ENCODE data around the gene DDX39A. TPM values are rescaled to one million over a fixed set of nuclear protein-coding genes. Genes with fewer than 3 reads are reported as not detected.

Gene DDX39A
- total RNA-seq, 1 experiment from 2014 or later, result 222 TPM

DNA sequence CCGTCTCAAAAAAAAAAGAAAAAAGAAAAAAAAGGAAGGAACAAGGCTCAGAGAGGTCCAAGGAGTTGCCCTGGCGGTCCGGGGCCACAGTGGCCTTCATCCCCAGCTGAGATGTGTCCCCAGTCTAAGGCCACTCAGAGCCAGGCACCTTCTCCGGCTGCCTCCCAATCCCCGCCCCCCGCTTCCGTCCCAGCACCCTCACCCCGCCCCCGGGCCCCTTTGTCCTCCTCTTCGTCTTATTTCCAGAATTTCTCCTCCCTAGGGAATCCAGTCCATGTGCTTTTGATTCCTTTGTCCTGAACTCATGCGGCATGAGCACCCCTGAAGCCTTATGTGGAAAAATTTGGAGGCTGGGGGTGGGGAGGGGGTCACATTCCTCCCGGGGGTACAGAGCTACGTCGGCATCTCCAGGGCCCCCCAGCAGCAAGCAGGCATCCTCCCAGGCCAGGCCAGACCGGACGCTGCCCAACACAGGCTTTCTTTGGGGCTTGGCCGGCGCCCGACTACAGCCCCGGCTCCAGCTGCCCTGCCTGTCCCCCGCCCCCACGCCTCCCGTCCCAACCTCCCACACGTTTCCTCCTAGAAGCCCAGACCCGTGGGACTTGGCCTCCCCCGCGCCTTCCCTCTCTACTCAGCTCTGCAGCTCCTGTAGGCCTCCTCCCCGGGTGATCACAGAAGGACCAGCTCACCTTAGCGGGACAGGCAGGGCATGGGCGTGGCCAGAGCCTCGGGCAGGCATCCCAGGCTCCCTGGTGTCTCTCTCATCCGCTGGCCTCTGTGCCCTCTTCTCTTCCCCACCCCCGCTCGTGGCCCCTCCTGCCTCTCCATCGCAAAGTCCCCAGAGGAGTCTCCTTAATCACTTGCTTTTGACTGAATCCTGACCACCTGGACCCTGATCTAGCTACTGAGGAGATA lies 55.7 kb downstream of the DDX39A start:
- no peak overlapping the region for H3K27ac ChIP-seq
- no peaks in the 10 kb centered on the region for H3K27me3 ChIP-seq (replicated peaks)
- H3K4me1 ChIP-seq (replicated peaks), result peaks cover 8% of the 10 kb centered on the region
- H3K9me3 ChIP-seq (replicated peaks), result no peaks in the 10 kb centered on the region
- H3K36me3 ChIP-seq, result no peaks in the 10 kb centered on the region
- no peak for DNase-seq (ENCODE audit: low read depth in 1 of 2, low spot score in 2 of 2)
- no peak overlapping the region for H3K4me3 ChIP-seq

DNA sequence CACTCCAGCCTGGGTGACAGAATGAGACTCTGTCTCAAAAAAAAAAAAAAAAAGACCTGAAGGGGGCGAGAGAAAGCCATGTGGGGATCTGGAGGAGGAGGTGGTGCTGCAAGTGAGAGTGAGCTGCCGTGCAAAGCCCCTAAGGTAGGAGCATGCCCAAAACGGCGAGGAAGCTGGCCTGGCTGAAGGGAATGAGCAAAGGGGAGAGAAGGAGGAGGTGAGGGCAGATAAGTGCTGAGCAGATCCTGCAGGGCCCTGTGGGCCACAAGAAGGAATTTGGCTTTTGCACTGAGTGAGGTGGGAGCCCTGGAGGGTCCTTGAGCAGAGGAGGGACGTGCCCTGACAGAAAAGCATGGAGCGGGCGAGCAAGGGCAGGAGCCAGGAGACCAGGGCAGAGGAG lies 57.3 kb downstream of the DDX39A start:
- Histone ChIP-seq H3K4me1 (replicated peaks) (peaks cover 8% of the 10 kb centered on the region), H3K9me3 (replicated peaks) (no peaks in the 10 kb centered on the region), H3K27me3 (replicated peaks) (no peaks in the 10 kb centered on the region), H3K4me3 (no peak overlapping the region), H3K27ac (no peak overlapping the region), H3K36me3 (no peaks in the 10 kb centered on the region)
- DNase-seq (ENCODE audit: low read depth in 1 of 2, low spot score in 2 of 2), result peak in 1 of 2 experiments; percentile 32

Other genes starting within 250 kb of the DDX39A start
- gene ADGRL1, start 213.2 kb downstream of the DDX39A start, total RNA-seq (2014; rRNA removed; shearing (Covaris generic)), result 4.9 and 22.4 TPM in 2 replicates
- gene ADGRE5, start 37.9 kb downstream of the DDX39A start, total RNA-seq (2014; rRNA removed; shearing (Covaris generic)), result 25.6 and 46.7 TPM in 2 replicates
- gene PKN1, start 14.0 kb upstream of the DDX39A start, total RNA-seq (2014; rRNA removed; shearing (Covaris generic)), result 75.2 and 79.7 TPM in 2 replicates
- not detected in 2 replicates for gene PTGER1, start 56.0 kb upstream of the DDX39A start, total RNA-seq (2014; rRNA removed; shearing (Covaris generic))
- 148 and 234 TPM in 2 replicates for gene GIPC1, start 76.8 kb upstream of the DDX39A start, total RNA-seq (2014; rRNA removed; shearing (Covaris generic))
- gene DNAJB1, start 99.1 kb upstream of the DDX39A start, total RNA-seq (2014; rRNA removed; shearing (Covaris generic)), result 126 and 146 TPM in 2 replicates
- gene TECR, start 110.3 kb upstream of the DDX39A start, total RNA-seq (2014; rRNA removed; shearing (Covaris generic)), result 43.9 and 56.9 TPM in 2 replicates
- gene NDUFB7, start 152.7 kb upstream of the DDX39A start, total RNA-seq (2014; rRNA removed; shearing (Covaris generic)), result 363 and 563 TPM in 2 replicates
- 0.18 TPM in 1 of 2 replicates, not detected in the other for gene CLEC17A, start 163.7 kb upstream of the DDX39A start, total RNA-seq (2014; rRNA removed; shearing (Covaris generic))

Measured in SJSA1 (cell line).